GM12801 (cell line): ENCODE data around the gene MED27.

Experiments used
- TF ChIP-seq, protein P1 (sequence below): IDR thresholded peaks from one replicate; pipeline ENCODE4 v1.5.1; 2011; ENCODE audit warnings: control low read depth; ENCODE audit not compliant: insufficient read length; ENCODE audit errors: extremely low read depth

Gene MED27

GRCh38 chr9:131889437-131890251, 190.0 kb downstream of the MED27 start:
- TF ChIP-seq, protein P1, sequence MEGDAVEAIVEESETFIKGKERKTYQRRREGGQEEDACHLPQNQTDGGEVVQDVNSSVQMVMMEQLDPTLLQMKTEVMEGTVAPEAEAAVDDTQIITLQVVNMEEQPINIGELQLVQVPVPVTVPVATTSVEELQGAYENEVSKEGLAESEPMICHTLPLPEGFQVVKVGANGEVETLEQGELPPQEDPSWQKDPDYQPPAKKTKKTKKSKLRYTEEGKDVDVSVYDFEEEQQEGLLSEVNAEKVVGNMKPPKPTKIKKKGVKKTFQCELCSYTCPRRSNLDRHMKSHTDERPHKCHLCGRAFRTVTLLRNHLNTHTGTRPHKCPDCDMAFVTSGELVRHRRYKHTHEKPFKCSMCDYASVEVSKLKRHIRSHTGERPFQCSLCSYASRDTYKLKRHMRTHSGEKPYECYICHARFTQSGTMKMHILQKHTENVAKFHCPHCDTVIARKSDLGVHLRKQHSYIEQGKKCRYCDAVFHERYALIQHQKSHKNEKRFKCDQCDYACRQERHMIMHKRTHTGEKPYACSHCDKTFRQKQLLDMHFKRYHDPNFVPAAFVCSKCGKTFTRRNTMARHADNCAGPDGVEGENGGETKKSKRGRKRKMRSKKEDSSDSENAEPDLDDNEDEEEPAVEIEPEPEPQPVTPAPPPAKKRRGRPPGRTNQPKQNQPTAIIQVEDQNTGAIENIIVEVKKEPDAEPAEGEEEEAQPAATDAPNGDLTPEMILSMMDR: no peak

DNA sequence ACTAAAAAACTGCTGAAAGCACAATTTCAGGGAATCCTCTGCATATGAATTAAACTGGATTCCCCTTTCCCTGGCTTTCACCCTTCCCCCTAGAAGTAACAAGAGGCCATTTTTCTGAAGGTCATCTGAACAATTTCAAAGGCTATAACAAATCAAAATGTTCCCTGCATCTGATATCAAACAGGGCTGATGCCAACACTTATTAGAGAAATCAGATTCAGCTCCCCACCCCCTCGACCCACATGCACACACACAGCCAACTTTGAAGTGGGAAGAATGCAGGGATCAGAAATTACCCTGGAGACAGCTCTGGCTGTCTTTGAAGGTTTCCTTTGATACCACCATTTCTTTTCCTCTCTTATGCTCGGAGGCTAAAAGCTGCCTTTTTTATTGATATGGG, 190.7 kb downstream of the MED27 start:
- TF ChIP-seq, protein P1: no peak

DNA sequence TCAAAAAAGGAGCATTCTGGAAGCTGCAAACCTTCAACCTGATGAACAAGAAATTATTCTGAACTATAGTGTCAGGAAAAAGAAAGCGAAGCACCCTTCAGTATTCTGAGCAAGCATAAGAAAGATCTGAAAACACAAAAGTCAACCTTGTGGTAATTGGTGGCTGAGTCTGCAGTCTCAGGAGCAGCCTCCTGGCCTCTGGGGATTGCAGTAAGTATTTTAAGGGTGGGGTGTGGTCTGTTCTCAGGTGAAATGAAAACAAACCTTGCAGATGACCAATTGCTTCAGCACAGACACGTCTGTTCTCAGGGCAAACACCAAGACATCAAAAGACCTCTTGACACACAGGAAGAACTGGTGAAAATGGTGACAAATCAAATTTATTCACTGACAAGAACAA, 192.0 kb downstream of the MED27 start:
- TF ChIP-seq, protein P1: no peak

- TF ChIP-seq, protein P1: no peak
These were observed 192.8 kb downstream of the MED27 start for GRCh38 chr9:131886826-131887225.

GRCh38 chr9:131885144-131885609, 194.5 kb downstream of the MED27 start:
- TF ChIP-seq, protein P1: no peak

GRCh38 chr9:131884222-131884621, 195.4 kb downstream of the MED27 start:
- TF ChIP-seq, protein P1: no peak

GRCh38 chr9:131880833-131881583, 198.7 kb downstream of the MED27 start:
- TF ChIP-seq, protein P1: no peak
